Measurements from ENCODE around the gene MBD3.
"Not testable (repeated sequence)": the region's sequence is repeated elsewhere in the genome, so short reads cannot be mapped to it uniquely, and the experiment has no call there.

MBD3 gene

DNA sequence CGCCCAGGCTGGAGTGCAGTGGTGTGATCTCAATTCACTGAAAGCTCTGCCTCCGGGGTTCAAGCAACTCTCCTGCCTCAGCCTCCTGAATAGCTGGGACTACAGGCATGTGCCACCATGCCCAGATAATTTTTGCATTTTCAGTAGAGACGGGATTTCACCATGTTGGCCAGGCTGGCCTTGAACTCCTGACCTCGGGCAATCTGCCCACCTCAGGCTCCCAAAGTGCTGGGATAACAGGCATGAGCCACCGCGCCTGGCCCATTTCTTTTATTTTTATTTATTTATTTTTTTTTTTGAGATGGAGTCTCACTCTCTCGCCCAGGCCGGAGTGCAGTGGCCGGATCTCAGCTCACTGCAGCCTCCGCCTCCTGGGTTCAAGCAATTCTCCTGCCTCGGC lies 52.9 kb downstream of the MBD3 start:
- DNase-seq (ENCODE audit: low spot score) = not testable (repeated sequence)

DNA sequence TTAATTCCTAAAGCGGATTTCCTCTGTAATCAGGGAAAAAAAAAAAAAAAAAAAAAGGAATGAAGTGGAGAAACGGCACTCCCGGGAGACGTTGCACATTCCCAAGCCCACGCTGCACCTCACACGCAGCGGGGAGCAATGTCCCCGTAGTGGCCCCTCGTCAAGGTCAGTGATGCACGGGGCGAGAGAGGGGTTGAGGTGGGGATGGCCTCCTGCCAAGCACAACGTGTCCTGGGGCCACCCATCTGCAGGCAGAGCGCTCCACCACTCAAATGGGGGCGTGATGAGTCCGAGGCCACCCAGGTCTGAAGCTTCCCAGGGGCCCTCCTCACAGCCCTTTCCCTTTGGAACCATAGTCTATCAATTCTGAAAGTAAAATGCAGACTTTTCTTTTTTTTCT lies 53.7 kb downstream of the MBD3 start:
- no peak for DNase-seq (ENCODE audit: low spot score)

DNA sequence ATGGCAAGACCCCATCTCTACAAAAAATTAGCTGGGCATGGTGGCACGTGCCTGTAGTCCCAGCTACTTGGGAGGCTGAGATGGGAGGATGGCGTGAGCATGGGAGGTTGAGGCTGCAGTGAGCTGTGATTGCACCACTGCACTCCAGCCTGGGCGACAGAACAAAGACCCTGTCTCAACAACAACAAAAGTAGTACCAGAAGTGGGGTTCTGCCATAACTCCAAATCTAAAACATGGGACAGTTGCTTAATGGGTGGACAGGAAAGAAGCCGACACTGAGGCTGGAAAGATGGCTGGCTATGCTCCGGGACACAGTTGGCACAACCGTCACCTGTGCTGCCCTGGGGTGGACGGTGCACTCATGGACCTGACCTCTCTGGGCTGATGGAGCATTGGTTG lies 57.0 kb downstream of the MBD3 start:
- not testable (repeated sequence) for DNase-seq (ENCODE audit: low spot score)

DNA sequence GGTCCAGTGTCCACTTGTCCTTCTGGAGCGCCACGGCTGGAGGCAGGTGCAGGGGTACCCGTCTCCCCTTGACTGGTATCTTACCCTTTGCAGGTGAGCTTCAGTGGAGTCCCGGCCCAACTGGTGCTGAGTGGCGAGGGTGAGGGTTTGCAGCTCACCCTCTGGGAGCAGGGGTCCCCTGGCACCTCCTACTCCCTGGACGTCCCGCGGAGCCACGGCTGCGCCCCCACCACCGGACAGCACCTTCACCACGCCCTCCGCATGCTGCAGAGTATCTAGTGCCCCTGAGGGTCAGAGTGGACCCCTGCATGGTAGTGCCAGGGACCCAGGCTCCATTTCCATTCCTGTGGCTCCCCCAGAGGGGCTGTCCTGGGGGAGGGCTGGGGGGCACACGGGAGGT lies 57.7 kb downstream of the MBD3 start:
- no peak for DNase-seq (ENCODE audit: low spot score)

DNA sequence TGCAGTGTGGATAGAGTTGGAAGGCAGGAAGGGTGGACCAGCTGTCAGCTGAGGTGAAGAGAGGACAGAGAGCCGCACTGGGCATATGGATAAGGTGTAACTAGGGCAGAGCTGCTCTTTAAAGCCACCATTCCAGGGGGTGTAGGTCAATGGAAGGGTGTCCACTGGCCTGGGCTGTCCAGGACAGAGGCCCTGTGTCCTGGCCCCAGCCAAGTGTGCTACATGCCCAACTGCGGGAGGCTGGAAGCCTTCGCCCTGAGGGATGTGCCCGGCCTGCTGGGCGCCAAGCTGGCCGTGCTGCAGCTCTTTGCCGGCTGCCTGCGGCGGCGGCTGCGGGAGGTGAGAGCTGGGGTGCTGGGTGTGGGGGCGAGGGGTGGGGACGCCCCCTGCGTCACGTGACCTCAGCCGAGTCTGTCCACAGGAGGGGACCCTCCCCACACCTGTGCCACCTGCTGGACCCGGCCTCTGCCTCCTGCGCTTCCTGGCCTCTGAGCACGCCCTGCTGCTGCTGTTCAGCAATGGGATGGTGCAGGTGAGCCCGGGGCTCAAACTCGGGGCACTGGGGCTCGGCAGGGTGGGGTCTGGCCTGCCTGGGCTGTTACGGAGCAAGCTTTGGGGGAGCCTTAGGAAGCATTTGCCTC lies 59.0 kb downstream of the MBD3 start:
- no peak for DNase-seq (ENCODE audit: low spot score)

- no peak for DNase-seq (ENCODE audit: low spot score)
These were observed 60.7 kb downstream of the MBD3 start for GRCh38 chr19:1532003-1532402.

DNA sequence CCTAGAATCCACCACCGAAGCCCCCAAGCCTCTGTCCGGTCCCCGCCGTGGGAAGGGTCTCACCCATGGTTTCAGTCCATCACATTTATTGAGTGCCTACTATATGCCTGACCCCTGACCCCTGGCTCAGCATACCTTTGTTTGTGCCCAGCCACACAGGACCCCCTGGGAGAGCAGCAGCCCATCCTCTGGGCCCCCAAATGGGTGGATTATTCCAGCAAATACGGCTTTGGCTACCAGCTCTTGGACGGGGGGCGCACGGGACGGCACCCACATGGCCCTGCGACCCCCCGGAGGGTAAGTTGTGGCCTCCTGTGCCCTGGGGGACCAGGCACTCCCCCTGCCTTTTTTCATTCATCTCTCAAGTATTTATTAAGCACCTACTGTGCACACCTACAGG lies 61.1 kb downstream of the MBD3 start:
- DNase-seq (ENCODE audit: low spot score) = no peak

GRCh38 chr19:1530856-1531255 lies 61.8 kb downstream of the MBD3 start:
- DNase-seq (ENCODE audit: low spot score) = not testable (repeated sequence)

GRCh38 chr19:1529430-1529816 lies 63.2 kb downstream of the MBD3 start:
- DNase-seq (ENCODE audit: low spot score) = no peak

DNA sequence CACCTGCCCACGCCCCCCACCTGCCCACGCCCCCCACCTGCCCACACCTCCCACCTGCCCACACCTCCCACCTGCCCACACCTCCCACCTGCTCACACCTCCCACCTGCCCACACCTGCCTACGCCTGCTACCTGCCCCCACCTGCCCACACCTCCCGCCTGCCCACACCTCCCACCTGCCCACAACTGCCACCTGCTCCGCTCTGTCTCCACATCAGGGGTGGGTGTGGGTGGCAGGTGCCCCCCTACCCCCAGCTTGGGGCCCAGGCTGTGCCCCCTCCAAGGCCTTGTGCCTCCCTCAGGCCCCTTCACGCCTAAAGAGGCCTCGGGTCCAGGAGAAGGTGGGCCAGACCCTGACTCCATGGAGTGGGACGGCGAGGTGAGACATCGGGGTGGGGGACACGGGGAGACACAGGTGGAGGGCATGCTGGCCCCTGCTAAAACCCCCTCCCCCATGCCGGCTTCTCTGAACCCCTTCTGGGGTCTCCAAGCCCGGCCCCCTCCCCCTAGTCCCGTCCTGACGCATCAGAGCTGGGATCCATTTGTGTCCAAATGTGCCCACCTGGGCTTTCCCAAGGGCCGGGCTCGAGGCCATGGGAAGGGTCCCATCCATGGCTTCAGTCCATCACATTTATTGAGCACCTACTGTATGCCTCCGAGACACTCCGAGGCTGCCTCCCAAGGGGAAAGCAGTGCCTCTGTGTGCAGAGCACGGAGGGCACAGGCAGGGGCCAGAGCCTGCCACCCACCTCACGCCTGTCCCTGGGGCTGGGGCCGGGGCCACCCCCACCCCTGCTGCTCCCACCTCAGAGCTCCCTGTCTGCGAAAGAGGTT lies 63.9 kb downstream of the MBD3 start:
- no peak for DNase-seq (ENCODE audit: low spot score)

- no peak for DNase-seq (ENCODE audit: low spot score)
These were observed 64.9 kb downstream of the MBD3 start for GRCh38 chr19:1527650-1528309.

DNA sequence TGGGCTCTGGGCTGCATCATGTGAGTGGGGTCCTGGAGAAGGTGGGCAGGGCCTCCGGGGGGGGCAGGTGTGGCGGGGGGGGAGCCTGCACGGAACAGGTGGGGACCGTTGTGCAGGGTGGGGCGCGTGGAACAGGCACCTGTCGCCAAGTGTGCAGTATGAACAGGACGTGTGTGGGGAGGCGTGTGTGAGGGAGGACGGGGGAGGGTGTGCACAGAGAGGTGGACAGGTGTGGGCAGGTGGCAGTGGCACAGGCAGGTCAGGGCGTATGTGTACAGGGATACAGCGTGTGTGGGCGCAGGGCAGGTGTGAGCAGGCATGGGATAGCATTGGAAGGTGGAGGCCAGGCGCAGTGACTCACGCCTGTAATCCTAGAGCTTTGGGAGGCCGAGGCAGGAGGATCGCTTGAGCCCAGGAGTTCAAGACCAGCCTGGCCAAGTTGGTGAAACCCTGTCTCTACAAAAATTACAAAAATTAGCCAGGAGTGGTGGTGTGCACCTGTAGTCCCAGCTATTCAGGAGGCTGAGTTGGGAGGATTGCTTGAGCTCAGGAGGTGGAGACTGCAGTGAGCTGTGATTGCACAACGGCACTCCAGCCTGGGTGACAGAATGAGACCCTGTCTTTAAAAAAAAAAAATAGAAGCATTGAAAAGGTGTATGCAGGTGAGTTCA lies 65.6 kb downstream of the MBD3 start:
- DNase-seq (ENCODE audit: low spot score) = no peak

- no peak for DNase-seq (ENCODE audit: low spot score)
These were observed 66.4 kb downstream of the MBD3 start for GRCh38 chr19:1526066-1526778.

DNA sequence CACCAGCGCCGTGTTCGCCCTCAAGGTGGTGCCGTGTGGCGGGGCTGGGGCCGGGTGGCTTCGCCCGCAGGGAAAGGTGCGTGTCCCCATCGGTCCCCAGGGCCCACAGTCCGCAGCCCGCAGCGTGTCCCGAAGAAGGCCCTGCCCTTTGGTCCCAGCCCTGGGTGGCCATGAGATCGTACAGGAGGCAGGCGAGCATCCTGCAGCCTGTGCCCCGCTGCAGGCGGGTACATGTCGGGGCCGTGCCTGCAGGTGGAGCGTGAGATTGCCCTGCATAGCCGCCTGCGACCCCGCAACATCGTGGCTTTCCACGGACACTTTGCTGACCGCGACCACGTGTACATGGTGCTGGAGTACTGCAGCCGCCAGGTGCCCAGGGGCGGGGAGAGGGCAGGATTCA lies 67.3 kb downstream of the MBD3 start:
- no peak for DNase-seq (ENCODE audit: low spot score)

DNA sequence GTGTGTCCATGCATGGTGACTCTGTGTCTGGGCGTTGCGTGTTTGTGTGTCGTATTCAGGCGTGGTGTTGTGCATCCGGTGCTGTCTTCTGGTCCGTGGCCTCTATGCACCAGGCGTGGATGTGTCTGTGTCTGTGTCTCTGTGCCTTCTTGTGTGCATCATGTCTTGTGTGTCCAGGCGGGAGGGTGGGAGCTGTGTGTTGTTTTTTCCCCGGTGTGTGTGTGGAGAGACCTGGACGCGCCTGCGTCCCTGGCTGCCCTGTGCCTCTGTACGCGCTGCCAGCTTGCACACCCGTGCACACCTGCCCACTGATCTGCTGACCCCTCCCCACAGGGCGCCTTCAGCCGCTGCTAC lies 67.7 kb downstream of the MBD3 start:
- DNase-seq (ENCODE audit: low spot score) = no peak

DNA sequence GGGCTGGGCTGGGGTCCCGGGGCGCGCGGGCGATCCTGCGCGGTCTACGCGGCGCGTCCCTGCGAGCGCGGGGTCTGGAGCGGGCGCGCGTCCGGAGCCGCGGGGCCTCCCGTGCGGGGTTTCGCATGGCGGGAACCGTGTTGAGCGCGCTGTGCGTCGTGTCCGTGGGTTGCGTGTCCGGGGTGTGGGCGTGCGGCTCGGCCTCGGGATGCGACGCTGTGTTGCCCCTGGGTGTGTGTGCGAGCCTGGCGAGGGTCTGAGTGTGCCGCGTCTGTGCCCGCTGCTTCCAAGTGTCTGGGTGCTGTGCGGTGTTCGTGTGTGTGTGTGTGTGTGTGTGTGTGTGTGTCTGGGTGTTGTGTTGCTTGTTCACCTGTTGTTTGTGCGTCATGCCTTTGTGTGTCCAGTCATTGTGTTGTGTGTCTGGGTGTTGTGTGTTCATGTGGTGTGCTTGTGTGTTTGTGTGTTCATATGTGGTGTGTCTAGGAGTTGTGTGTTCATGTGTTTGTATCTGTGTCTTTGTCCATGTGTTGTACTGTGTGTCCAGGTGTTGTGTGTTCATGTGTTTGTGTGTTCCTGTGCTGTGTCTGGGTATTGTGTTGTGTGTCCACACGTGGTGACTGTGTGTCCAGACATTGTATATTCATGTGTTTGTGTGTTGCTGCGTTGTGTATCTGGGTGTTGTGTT lies 68.2 kb downstream of the MBD3 start:
- no peak for DNase-seq (ENCODE audit: low spot score)
